ENCODE results near the gene PDCD10. TPM values are rescaled to one million over a fixed set of nuclear protein-coding genes. Genes with fewer than 3 reads are reported as not detected.
A peak's percentile ranks its signal among the peaks of the same experiment; 100 is the strongest.

The PDCD10 gene
- total RNA-seq, 1 experiment from 2014 or later, result 65.8 TPM

DNA sequence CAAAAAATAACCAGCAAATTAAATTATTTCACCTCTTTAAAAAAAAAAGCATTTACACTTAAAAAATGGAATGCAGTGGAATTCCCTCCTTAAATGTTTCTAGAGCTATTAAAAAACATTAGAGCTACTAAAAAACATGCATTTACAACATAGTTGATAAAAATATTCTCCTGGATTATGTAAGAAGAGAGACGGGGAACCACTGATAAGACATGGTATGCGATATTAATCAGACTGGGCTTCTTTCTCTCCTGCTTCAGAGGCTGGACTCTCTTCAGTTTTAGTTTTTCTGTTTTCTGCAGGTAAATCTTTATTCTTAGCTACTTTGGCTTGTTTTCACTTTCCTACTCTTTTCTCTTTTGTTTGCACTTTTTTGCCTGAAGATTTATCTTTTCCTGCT is 40.6 kb downstream of the PDCD10 start:
- H3K4me3 Mint-ChIP-seq (ENCODE audit: unreplicated experiment), result no peak overlapping the region
- ChIA-PET POLR2A (no interaction called here), CTCF (no interaction called here)
- no peaks in the 10 kb centered on the region for H3K4me1 ChIP-seq
- H3K36me3 Mint-ChIP-seq (ENCODE audit: insufficient read depth, unreplicated experiment), result peaks cover 24% of the 10 kb centered on the region
- H3K27ac Mint-ChIP-seq (ENCODE audit: unreplicated experiment), result no peak overlapping the region
- H3K9me3 ChIP-seq, result no peaks in the 10 kb centered on the region
- no peak for TF ChIP-seq CTCF (IDR thresholded peaks at IDR 0.05; ENCODE audit: insufficient read depth in 1 of 2, low read depth in 1 of 2, low read length in 1 of 2, severe bottlenecking in 1 of 2, unreplicated experiment in 1 of 2)
- no peaks in the 10 kb centered on the region for H3K27me3 Mint-ChIP-seq (ENCODE audit: insufficient read depth, unreplicated experiment)
- H3K27me3 ChIP-seq (replicated peaks; ENCODE audit: control insufficient read depth, insufficient read depth, low read length), result no peaks in the 10 kb centered on the region
- H3K4me3 ChIP-seq (ENCODE audit: low read depth, low read length), result no peak overlapping the region
- no peak for DNase-seq
- H3K9me3 Mint-ChIP-seq (ENCODE audit: unreplicated experiment), result no peaks in the 10 kb centered on the region
- intact Hi-C loops (cut with micrococcal nuclease; ENCODE audit: unreplicated experiment), result no loop called here
- no TSS peak for BruUV-seq (replicated peaks)
- H3K36me3 ChIP-seq (ENCODE audit: control insufficient read depth, insufficient read depth, low read length), result no peaks in the 10 kb centered on the region; the same call in 1 of the 2 replicates
- peaks cover 15% of the 10 kb centered on the region for H3K4me1 Mint-ChIP-seq (ENCODE audit: low read depth, unreplicated experiment)

DNA sequence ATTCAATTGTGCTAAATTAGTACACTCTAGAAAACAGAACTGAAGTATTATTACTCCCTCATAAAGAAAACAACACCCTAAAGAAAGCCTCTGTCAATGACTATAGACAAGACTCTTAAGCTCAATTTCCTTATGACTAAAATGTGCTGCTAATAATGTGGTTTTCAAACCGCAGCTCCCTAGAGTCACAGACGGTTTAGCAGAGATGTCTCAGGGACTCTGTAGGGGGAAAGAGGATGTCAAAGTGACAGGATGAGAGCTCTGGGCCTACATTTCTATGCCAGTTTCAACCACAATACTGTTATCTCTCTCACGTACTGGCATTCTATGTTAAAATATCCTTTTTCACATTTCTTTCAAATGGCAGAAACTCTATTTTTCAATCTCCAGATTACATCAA is 43.3 kb downstream of the PDCD10 start:
- Mint-ChIP-seq H3K36me3 (ENCODE audit: insufficient read depth, unreplicated experiment) (peaks cover 23% of the 10 kb centered on the region), H3K4me1 (ENCODE audit: low read depth, unreplicated experiment) (peaks cover 10% of the 10 kb centered on the region), H3K27me3 (ENCODE audit: insufficient read depth, unreplicated experiment) (no peaks in the 10 kb centered on the region), H3K27ac (ENCODE audit: unreplicated experiment) (no peak overlapping the region), H3K4me3 (ENCODE audit: unreplicated experiment) (no peak overlapping the region), H3K9me3 (ENCODE audit: unreplicated experiment) (no peaks in the 10 kb centered on the region)
- intact Hi-C loops (cut with micrococcal nuclease; ENCODE audit: unreplicated experiment), result no loop called here
- H3K4me3 ChIP-seq (ENCODE audit: low read depth, low read length), result no peak overlapping the region
- no peak for DNase-seq
- ChIA-PET CTCF (no interaction called here), POLR2A (no interaction called here)
- no peaks in the 10 kb centered on the region for H3K9me3 ChIP-seq
- no TSS peak for BruUV-seq (replicated peaks)
- no peaks in the 10 kb centered on the region for H3K27me3 ChIP-seq (replicated peaks; ENCODE audit: control insufficient read depth, insufficient read depth, low read length)
- H3K36me3 ChIP-seq (ENCODE audit: control insufficient read depth, insufficient read depth, low read length), result no peaks in the 10 kb centered on the region; the same call in 1 of the 2 replicates
- no peak for TF ChIP-seq CTCF (IDR thresholded peaks at IDR 0.05; ENCODE audit: insufficient read depth in 1 of 2, low read depth in 1 of 2, low read length in 1 of 2, severe bottlenecking in 1 of 2, unreplicated experiment in 1 of 2)
- no peaks in the 10 kb centered on the region for H3K4me1 ChIP-seq

GRCh38 chr3:167684388-167684993 is 50.2 kb downstream of the PDCD10 start:
- Mint-ChIP-seq H3K9me3 (ENCODE audit: unreplicated experiment) (no peaks in the 10 kb centered on the region), H3K27me3 (ENCODE audit: insufficient read depth, unreplicated experiment) (no peaks in the 10 kb centered on the region), H3K27ac (ENCODE audit: unreplicated experiment) (no peak overlapping the region), H3K36me3 (ENCODE audit: insufficient read depth, unreplicated experiment) (peaks cover 39% of the 10 kb centered on the region), H3K4me1 (ENCODE audit: low read depth, unreplicated experiment) (peaks cover 5% of the 10 kb centered on the region), H3K4me3 (ENCODE audit: unreplicated experiment) (no peak overlapping the region)
- BruUV-seq (replicated peaks), result no TSS peak
- POLR2A ChIA-PET, result no interaction called here
- CTCF ChIA-PET, result interaction anchor here (1.8 kb wide), 1 partner anchor 56 kb away, joined by 5 read pairs; no protein-coding TSS in a partner anchor
- Histone ChIP-seq H3K4me3 (ENCODE audit: low read depth, low read length) (no peak overlapping the region), H3K4me1 (no peaks in the 10 kb centered on the region), H3K27me3 (replicated peaks; ENCODE audit: control insufficient read depth, insufficient read depth, low read length) (no peaks in the 10 kb centered on the region), H3K36me3 (ENCODE audit: control insufficient read depth, insufficient read depth, low read length) (no peaks in the 10 kb centered on the region; the same call in none of the 2 replicates), H3K9me3 (no peaks in the 10 kb centered on the region)
- TF ChIP-seq CTCF (IDR thresholded peaks at IDR 0.05; ENCODE audit: insufficient read depth in 1 of 2, low read depth in 1 of 2, low read length in 1 of 2, severe bottlenecking in 1 of 2, unreplicated experiment in 1 of 2), result peak; percentile 64
- intact Hi-C loops (cut with micrococcal nuclease; ENCODE audit: unreplicated experiment), result loop anchor here (1.0 kb wide), 1 partner anchor 277 kb away; no protein-coding TSS in a partner anchor
- DNase-seq, result peak; percentile 41 to 73
